Left lung (tissue), 10 donors: ENCODE results near the gene LAMB3. TPM values are rescaled to one million over a fixed set of nuclear protein-coding genes. Genes with fewer than 3 reads are reported as not detected.

Experiments used
- ATAC-seq: fragments of 200-7000 bp; cut with Tn5 transposase; one replicate; pipeline ENCODE4 v1.9.1; 2020; ENCODE audit warnings: moderate library complexity
- DNase-seq, 4 donors: peaks; one replicate each; pipeline ENCODE4 v3.0.0-alpha.2; 2013 to 2020
- H3K27ac ChIP-seq, 2 donors: fragments of 200-600 bp; sonication (generic) in 1 of 2; one replicate each; pipeline versions ENCODE4 v1.5.0 to v1.8.0; 2020 to 2021
- H3K27me3 ChIP-seq, 2 donors: fragments of 200-600 bp; sonication (generic) in 1 of 2; one replicate each; pipeline versions ENCODE4 v1.5.0 to v1.8.0; 2020 to 2021
- H3K36me3 ChIP-seq, 2 donors: fragments of 200-600 bp; sonication (generic) in 1 of 2; one replicate each; pipeline versions ENCODE4 v1.5.0 to v1.8.0; 2020 to 2021
- H3K4me1 ChIP-seq, 2 donors: fragments of 200-600 bp; one replicate each; pipeline ENCODE4 v1.8.0; 2021
- H3K4me3 ChIP-seq, 2 donors: fragments of 200-600 bp; sonication (generic) in 1 of 2; one replicate each; pipeline versions ENCODE4 v1.5.0 to v1.8.0; 2020 to 2021; ENCODE audit warnings: mild to moderate bottlenecking in 1 of 2
- H3K9me3 ChIP-seq, 2 donors: fragments of 200-600 bp; sonication (generic) in 1 of 2; one replicate each; pipeline versions ENCODE4 v1.5.0 to v1.8.0; 2020 to 2021
- CTCF ChIP-seq, 2 donors: fragments of 200-600 bp; sonication (generic) in 1 of 2; IDR thresholded peaks; one replicate each; pipeline versions ENCODE4 v1.5.0 to v1.8.0; 2021; ENCODE audit warnings: antibody characterized with exemption in 2 of 2
- intact Hi-C, 2 donors: fragments of 100-400 bp; cut with DNase I; formaldehyde crosslinking; loops; one replicate each; pipeline versions ENCODE4 v1.11.2 to v1.14.2; 2022
- polyA plus RNA-seq, 6 donors: library from polyadenylated mRNA; unstranded; fragments of 120-200 nt; gene quantifications; one replicate each; pipeline ENCODE4 v1.2.1, GENCODE V29; 2013; ENCODE audit not compliant: insufficient read length in 6 of 6
- total RNA-seq, 2 donors: library from RNA; stranded (reverse); fragmentation: NEBNext Ultra II Directional; extraction: Animal tissue kit (Norgen Biotek cat#: 25700); gene quantifications; one replicate each; pipeline ENCODE4 v1.2.1, GENCODE V29; 2021
- donor health status: DM: no; HTN: yes; CAD: no.
- donor health status: DM: no; HTN: no; CAD: no.

The LAMB3 gene
- total and polyA plus RNA-seq, 8 donors: 54.1 to 126 (median 69.9) TPM

GRCh38 chr1:209641832-209642172 is 10.4 kb downstream of the LAMB3 start:
- TF ChIP-seq CTCF (IDR thresholded peaks at IDR 0.05): no peak
- DNase-seq (peak in 3 of 4 donors; percentile 78 to 98 (median 96)), ATAC-seq (peak; percentile 90)
- Histone ChIP-seq H3K4me1 (peaks cover 23 to 27% of the 10 kb centered on the region in 2 donors), H3K27ac (peak overlapping the region; percentile 45 to 66), H3K4me3 (no peak overlapping the region), H3K36me3 (peaks cover 0 to 6% of the 10 kb centered on the region in 2 donors), H3K9me3 (no peaks in the 10 kb centered on the region), H3K27me3 (no peaks in the 10 kb centered on the region)
- intact Hi-C loops: no loop called here

- H3K27me3 ChIP-seq: no peaks in the 10 kb centered on the region
These were observed 16.4 kb downstream of the LAMB3 start for GRCh38 chr1:209635850-209636249.

GRCh38 chr1:209634005-209634737 is 18.1 kb downstream of the LAMB3 start:
- Histone ChIP-seq H3K27me3 (no peaks in the 10 kb centered on the region), H3K4me1 (peaks cover 0 to 6% of the 10 kb centered on the region in 2 donors), H3K4me3 (no peak overlapping the region), H3K27ac (no peak overlapping the region), H3K36me3 (peaks cover 0 to 40% of the 10 kb centered on the region in 2 donors), H3K9me3 (no peaks in the 10 kb centered on the region)
- ATAC-seq (no peak), DNase-seq (no peak)
- no peak for TF ChIP-seq CTCF (IDR thresholded peaks at IDR 0.05)
- intact Hi-C loops: no loop called here

More at GRCh38 chr1:209635850-209636249, 16.4 kb downstream of the LAMB3 start:
- intact Hi-C loops: no loop called here
- peaks cover 0 to 28% of the 10 kb centered on the region in 2 donors for H3K36me3 ChIP-seq
- no peaks in the 10 kb centered on the region for H3K9me3 ChIP-seq
- TF ChIP-seq CTCF (IDR thresholded peaks at IDR 0.05): no peak
- DNase-seq (no peak), ATAC-seq (no peak)
- no peak overlapping the region for H3K4me3 ChIP-seq
- no peak overlapping the region for H3K27ac ChIP-seq
- H3K4me1 ChIP-seq: peaks cover 0 to 6% of the 10 kb centered on the region in 2 donors

DNA sequence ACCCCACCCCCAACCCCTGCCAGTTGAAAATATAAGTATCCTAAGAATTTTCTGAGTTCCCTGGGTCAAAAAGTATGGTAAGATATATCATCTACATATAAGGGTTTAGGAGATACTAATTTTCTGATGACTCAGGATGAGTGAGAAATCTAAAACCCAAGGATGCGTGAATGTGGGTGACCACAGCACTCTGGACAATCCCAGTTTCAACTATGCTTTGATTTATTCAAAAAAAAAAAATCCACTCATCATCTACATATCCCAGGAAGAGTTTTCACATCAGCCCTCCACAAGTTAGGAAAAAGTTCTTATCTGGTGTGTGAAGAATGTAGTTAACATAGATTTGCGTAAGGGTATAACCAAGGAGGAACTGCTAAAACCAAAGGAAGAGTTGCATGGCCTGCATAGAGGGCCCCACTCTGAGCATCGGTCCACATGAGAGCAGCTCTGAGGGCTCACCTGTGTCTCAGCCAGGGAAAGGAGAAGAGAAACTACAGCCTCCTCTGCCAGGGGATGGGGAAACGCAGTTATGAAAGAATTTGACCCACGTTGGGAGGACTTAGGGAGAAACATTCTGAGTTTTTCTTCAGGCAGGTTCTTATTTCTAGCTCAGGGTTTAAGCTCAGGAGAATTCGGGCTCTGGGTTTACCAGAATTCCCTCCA is 18.8 kb downstream of the LAMB3 start:
- Histone ChIP-seq H3K9me3 (no peaks in the 10 kb centered on the region), H3K36me3 (peaks cover 0 to 40% of the 10 kb centered on the region in 2 donors), H3K4me1 (peaks cover 0 to 6% of the 10 kb centered on the region in 2 donors), H3K27me3 (no peaks in the 10 kb centered on the region), H3K27ac (no peak overlapping the region), H3K4me3 (no peak overlapping the region)
- intact Hi-C loops: no loop called here
- ATAC-seq (no peak), DNase-seq (no peak)
- TF ChIP-seq CTCF (IDR thresholded peaks at IDR 0.05): no peak
